H9 (cell line): ENCODE measurements around the gene IFT27. TPM values are rescaled to one million over a fixed set of nuclear protein-coding genes. Genes with fewer than 3 reads are reported as not detected.

ENCODE experiments used
- DNase-seq: peaks from one replicate; pipeline ENCODE4 v3.0.0-alpha.2; 2017
- H2AFZ ChIP-seq: one replicate; pipeline ENCODE4 v1.6.1; 2013; ENCODE audit warnings: mild to moderate bottlenecking, low read length, control low read depth, moderate library complexity
- H2AK5ac ChIP-seq: 2 replicates; pipeline ENCODE4 v1.6.1; 2013; ENCODE audit warnings: low read length, control low read depth, mixed read lengths; ENCODE audit not compliant: insufficient read length
- H2BK120ac ChIP-seq: one replicate; pipeline ENCODE4 v1.6.1; 2013; ENCODE audit warnings: low read depth, mild to moderate bottlenecking, low read length, control low read depth, inconsistent platforms; ENCODE audit not compliant: poor library complexity, severe bottlenecking
- H2BK12ac ChIP-seq: 2 replicates; pipeline ENCODE4 v1.6.1; 2013; ENCODE audit warnings: low read length, control low read depth, mixed read lengths, low read depth; ENCODE audit not compliant: insufficient read length
- H2BK15ac ChIP-seq: 2 replicates; pipeline ENCODE4 v1.6.1; 2013; ENCODE audit warnings: low read depth, low read length, control low read depth
- H2BK20ac ChIP-seq: one replicate; pipeline ENCODE4 v1.6.1; 2013; ENCODE audit warnings: low read depth, mild to moderate bottlenecking, low read length, control low read depth, inconsistent platforms; ENCODE audit not compliant: poor library complexity, severe bottlenecking
- H2BK5ac ChIP-seq: 2 replicates; pipeline ENCODE4 v1.6.1; 2013; ENCODE audit warnings: low read length, control low read depth, mixed read lengths; ENCODE audit not compliant: insufficient read length
- H3K14ac ChIP-seq: 2 replicates; pipeline ENCODE4 v1.6.1; 2013; ENCODE audit warnings: low read length, control low read depth; ENCODE audit not compliant: insufficient read depth
- H3K18ac ChIP-seq: 2 replicates; pipeline ENCODE4 v1.6.1; 2013; ENCODE audit warnings: low read depth, mild to moderate bottlenecking, mixed read lengths, low read length, control low read depth; ENCODE audit not compliant: insufficient read length
- H3K23ac ChIP-seq: 2 replicates; pipeline ENCODE4 v1.6.1; 2013; ENCODE audit warnings: low read length, control low read depth, mixed read lengths, low read depth; ENCODE audit not compliant: insufficient read length
- H3K23me2 ChIP-seq: 2 replicates; pipeline ENCODE4 v1.6.1; 2013; ENCODE audit warnings: low read depth, mild to moderate bottlenecking, mixed read lengths, low read length, control low read depth; ENCODE audit not compliant: insufficient read length, poor library complexity, severe bottlenecking
- H3K27ac ChIP-seq: 2 replicates; pipeline ENCODE4 v1.5.1; 2013; ENCODE audit warnings: low read length, control low read depth, mixed read lengths, low read depth; ENCODE audit not compliant: insufficient read length
- H3K27me3 ChIP-seq: 2 replicates; pipeline ENCODE4 v1.6.1; 2013; ENCODE audit warnings: low read length, control low read depth, inconsistent platforms; ENCODE audit not compliant: insufficient read depth
- H3K4ac ChIP-seq: 2 replicates; pipeline ENCODE4 v1.6.1; 2013; ENCODE audit warnings: low read depth, mild to moderate bottlenecking, control low read depth, inconsistent platforms, low read length, moderate library complexity
- H3K4me1 ChIP-seq: 2 replicates; pipeline ENCODE4 v1.6.1; 2013; ENCODE audit warnings: low read length, control low read depth, inconsistent platforms; ENCODE audit not compliant: insufficient read depth
- H3K4me2 ChIP-seq: 2 replicates; pipeline ENCODE4 v1.6.1; 2013; ENCODE audit warnings: low read length, control low read depth, mixed read lengths; ENCODE audit not compliant: insufficient read length, insufficient read depth
- H3K56ac ChIP-seq: 2 replicates; pipeline ENCODE4 v1.6.1; 2013; ENCODE audit warnings: low read depth, mild to moderate bottlenecking, mixed read lengths, low read length, control low read depth; ENCODE audit not compliant: insufficient read length
- H3K79me1 ChIP-seq: 2 replicates; pipeline ENCODE4 v1.6.1; 2013; ENCODE audit warnings: low read depth, mild to moderate bottlenecking, moderate library complexity, low read length, control low read depth, inconsistent platforms; ENCODE audit not compliant: insufficient read depth, poor library complexity, severe bottlenecking
- H3K79me2 ChIP-seq: 2 replicates; pipeline ENCODE4 v1.6.1; 2013; ENCODE audit warnings: low read length, control low read depth, inconsistent platforms; ENCODE audit not compliant: insufficient read depth
- H3K9ac ChIP-seq: 2 replicates; pipeline ENCODE4 v1.6.1; 2013; ENCODE audit warnings: low read length, control low read depth, mixed read lengths; ENCODE audit not compliant: insufficient read length; ENCODE audit errors: extremely low read depth
- H3K9me3 ChIP-seq: one replicate; pipeline ENCODE4 v1.6.1; 2013; ENCODE audit warnings: low read depth, low read length, inconsistent platforms; ENCODE audit not compliant: control insufficient read depth
- H3T11ph ChIP-seq: one replicate; pipeline ENCODE4 v1.6.1; 2013; ENCODE audit warnings: mild to moderate bottlenecking, low read length, control low read depth, inconsistent platforms
- H4K20me1 ChIP-seq: one replicate; pipeline ENCODE4 v1.6.1; 2013; ENCODE audit not compliant: control insufficient read depth, insufficient read length, insufficient read depth
- H4K5ac ChIP-seq: 2 replicates; pipeline ENCODE4 v1.6.1; 2013; ENCODE audit warnings: low read depth, mild to moderate bottlenecking, mixed read lengths, low read length, control low read depth; ENCODE audit not compliant: insufficient read length
- H4K8ac ChIP-seq: replicated peaks from 2 replicates; pipeline ENCODE4 v1.6.1; 2013; ENCODE audit warnings: low read length, control low read depth, mixed read lengths, low read depth; ENCODE audit not compliant: insufficient read length
- H4K91ac ChIP-seq: 2 replicates; pipeline ENCODE4 v1.6.1; 2013; ENCODE audit warnings: low read depth, mild to moderate bottlenecking, moderate library complexity, mixed read lengths, low read length, control low read depth; ENCODE audit not compliant: insufficient read length
- H3K27ac Mint-ChIP-seq, 3 experiments: 2 replicates in 2 of 3; 3 replicates in 1 of 3; pipeline ENCODE4 v1.8.0; 2020 to 2021; ENCODE audit warnings: mixed read lengths in 3 of 3, mild to moderate bottlenecking in 1 of 3, moderate library complexity in 1 of 3
- H3K27me3 Mint-ChIP-seq: 2 replicates; pipeline ENCODE4 v1.8.0; 2021; ENCODE audit warnings: low read depth, mild to moderate bottlenecking, moderate library complexity, mixed read lengths
- H3K36me3 Mint-ChIP-seq, 3 experiments: 2 replicates in 2 of 3; 3 replicates in 1 of 3; pipeline ENCODE4 v1.8.0; 2020 to 2021; ENCODE audit warnings: low read depth in 3 of 3, mixed read lengths in 3 of 3; ENCODE audit not compliant: insufficient read depth in 1 of 3
- H3K4me1 Mint-ChIP-seq, 2 experiments: 2 replicates each; pipeline ENCODE4 v1.8.0; 2020; ENCODE audit warnings: mixed read lengths in 2 of 2
- H3K4me3 Mint-ChIP-seq, 2 experiments: 2 replicates in 1 of 2; 3 replicates in 1 of 2; pipeline ENCODE4 v1.8.0; 2020 to 2021; ENCODE audit warnings: mild to moderate bottlenecking in 2 of 2, mixed read lengths in 2 of 2, moderate library complexity in 1 of 2
- H3K9me3 Mint-ChIP-seq, 2 experiments: 2 replicates in 1 of 2; 3 replicates in 1 of 2; pipeline ENCODE4 v1.8.0; 2020; ENCODE audit warnings: mild to moderate bottlenecking in 2 of 2, mixed read lengths in 2 of 2, moderate library complexity in 1 of 2
- CTCF ChIP-seq: fragments of 200-600 bp; sonication (generic); conservative IDR thresholded peaks from 3 replicates; pipeline ENCODE4 v1.8.0; 2021; ENCODE audit warnings: antibody characterized with exemption, mild to moderate bottlenecking
- whole genome bisulfite sequencing: extraction: QIAGEN DNeasy Blood & Tissue Kit; methylation state at CpG from one replicate; pipeline ENCODE4 v1.1.7; 2013; ENCODE audit warnings: missing lambda C conversion rate, low lambda C conversion rate, mixed read lengths; ENCODE audit not compliant: insufficient read length; ENCODE audit errors: extremely low coverage; 5-methylcytosine and 5-hydroxymethylcytosine counted together
- total RNA-seq: library from RNA; stranded (reverse); gene quantifications from 2 replicates; pipeline ENCODE4 v1.2.1, GENCODE V29; 2021

Gene IFT27
- total RNA-seq, 1 experiment from 2014 or later, result 43.4 TPM

GRCh38 chr22:36768616-36769015, 7.3 kb downstream of the IFT27 start:
- H2AFZ ChIP-seq, result no peak overlapping the region
- no peak overlapping the region for H3K14ac ChIP-seq
- no peak overlapping the region for H2BK120ac ChIP-seq
- Mint-ChIP-seq H3K4me1 (peaks cover 14 to 15% of the 10 kb centered on the region in 2 experiments), H3K27me3 (no peaks in the 10 kb centered on the region), H3K9me3 (no peaks in the 10 kb centered on the region), H3K27ac (no peak overlapping the region), H3K4me3 (no peak overlapping the region), H3K36me3 (peaks cover 5 to 35% (median 32%) of the 10 kb centered on the region in 3 experiments; a peak in 6 of 7 replicates)
- no peak overlapping the region for H3K56ac ChIP-seq
- H3K23ac ChIP-seq, result no peak overlapping the region
- H2BK20ac ChIP-seq, result no peak overlapping the region
- H3T11ph ChIP-seq, result no peak overlapping the region
- H3K23me2 ChIP-seq, result no peaks in the 10 kb centered on the region
- H3K4me2 ChIP-seq, result no peak overlapping the region
- no peak overlapping the region for H2BK12ac ChIP-seq
- no peaks in the 10 kb centered on the region for H3K79me2 ChIP-seq
- WGBS, result no CpG with 5 or more reads among the region's 13 CpGs
- no peaks in the 10 kb centered on the region for H3K79me1 ChIP-seq
- H3K27me3 ChIP-seq, result no peaks in the 10 kb centered on the region
- H3K4ac ChIP-seq, result no peak overlapping the region
- TF ChIP-seq CTCF, result no peak
- no peaks in the 10 kb centered on the region for H3K4me1 ChIP-seq
- H2BK5ac ChIP-seq, result no peak overlapping the region
- H3K9ac ChIP-seq, result no peak overlapping the region
- DNase-seq, result no peak
- H3K27ac ChIP-seq, result no peak overlapping the region
- no peak overlapping the region for H3K18ac ChIP-seq
- no peak overlapping the region for H4K91ac ChIP-seq
- no peaks in the 10 kb centered on the region for H3K9me3 ChIP-seq
- H4K20me1 ChIP-seq, result no peaks in the 10 kb centered on the region
- no peak overlapping the region for H2AK5ac ChIP-seq
- H4K5ac ChIP-seq, result no peak overlapping the region
- no peak overlapping the region for H2BK15ac ChIP-seq
- no peak overlapping the region for H4K8ac ChIP-seq
